Ureter (tissue), 1 donor: ENCODE results near the gene KCNK1. TPM values are rescaled to one million over a fixed set of nuclear protein-coding genes. Genes with fewer than 3 reads are reported as not detected.

Experiments
- DNase-seq: peaks from one replicate; pipeline ENCODE4 v3.0.0-alpha.2; 2020; ENCODE audit warnings: low spot score
- total RNA-seq: library from RNA; stranded (reverse); gene quantifications from one replicate; pipeline ENCODE4 v1.2.4, GENCODE V29; 2023
- donor health status: DM: yes; HTN: yes; CAD: no.

KCNK1 gene
- total RNA-seq: 6.9 TPM

DNA sequence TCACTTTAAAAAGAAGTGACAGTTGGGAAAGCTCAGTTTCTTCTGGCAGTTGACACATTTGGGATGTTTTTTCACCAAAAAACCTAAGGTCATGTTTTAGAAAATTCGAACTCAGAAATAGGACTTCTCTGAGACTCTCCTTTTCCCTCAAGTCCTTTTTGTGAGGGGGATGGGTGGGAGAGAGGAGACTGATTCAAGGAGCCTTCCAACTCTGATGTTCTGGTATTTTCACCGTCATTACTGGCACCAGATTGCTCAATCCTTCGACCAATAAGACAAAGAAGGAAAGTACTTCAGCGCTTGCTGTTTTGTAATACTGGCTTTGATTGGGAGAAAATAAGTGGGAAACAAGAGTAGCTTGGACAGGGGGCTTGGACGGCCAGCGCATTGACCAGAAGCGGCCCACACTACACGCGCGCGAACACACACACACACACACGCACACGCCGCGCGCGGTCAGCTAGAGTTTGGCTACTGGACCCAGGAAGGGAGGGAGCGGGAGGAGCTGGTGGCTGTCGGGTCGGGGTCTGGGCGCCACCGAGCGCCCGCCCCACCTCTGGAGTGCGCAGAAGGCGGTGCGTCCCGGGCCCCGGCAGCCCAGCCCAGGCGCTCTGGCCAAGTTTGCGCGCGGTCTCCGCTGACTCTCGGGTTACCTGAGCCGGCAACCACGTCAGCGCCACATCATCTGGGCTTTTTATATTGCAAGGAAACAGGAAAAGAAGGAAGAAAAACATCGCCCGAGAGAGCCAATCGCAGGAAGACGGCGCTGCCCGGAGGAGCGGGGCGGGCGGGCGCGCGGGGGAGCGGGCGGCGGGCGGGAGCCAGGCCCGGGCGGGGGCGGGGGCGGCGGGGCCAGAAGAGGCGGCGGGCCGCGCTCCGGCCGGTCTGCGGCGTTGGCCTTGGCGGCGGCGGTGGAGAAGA, at the start of gene KCNK1:
KCNK1 (plus strand) TSS at position 855 of the 921 bp plus-strand sequence; CDS start at position 921, 66 bp downstream.
- peak; percentile 50 for DNase-seq

DNA sequence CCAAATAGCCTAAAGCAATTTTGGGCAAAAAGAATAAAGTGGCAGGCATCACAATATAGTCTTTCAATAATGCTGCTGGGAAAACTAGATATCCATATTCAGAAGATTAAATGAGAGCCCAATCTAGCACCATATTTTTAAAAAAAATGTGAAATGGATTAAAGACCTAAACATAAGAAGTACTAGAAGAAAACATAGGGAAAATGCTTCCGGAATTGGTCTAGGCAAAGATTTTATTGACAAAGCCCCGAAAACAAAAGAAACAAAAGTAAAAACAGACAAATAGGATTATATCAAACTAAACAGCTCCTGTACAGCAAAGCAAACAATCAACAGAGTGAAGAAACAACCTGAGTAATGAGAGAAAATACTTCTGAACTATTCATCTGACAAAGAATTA, 48.6 kb upstream of the KCNK1 start:
- DNase-seq: no peak

DNA sequence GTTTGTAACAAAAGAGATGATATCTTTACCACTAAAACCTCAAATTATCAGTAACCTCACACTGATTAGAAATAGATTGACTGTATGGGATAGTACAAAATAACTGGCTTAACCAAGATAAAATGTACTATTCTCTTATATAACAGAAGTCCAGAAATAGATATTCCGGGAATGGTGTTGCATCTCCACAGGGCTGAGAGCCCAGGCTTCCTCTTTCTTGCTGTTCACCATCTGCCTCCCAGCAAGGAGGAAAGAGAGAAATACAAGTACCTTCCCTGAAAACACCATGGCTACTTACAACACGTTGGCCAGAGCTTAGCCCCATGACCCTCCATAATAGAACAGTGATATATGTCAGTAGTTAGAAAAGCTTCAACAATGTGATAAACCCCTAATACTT, 47.0 kb upstream of the KCNK1 start:
- no peak for DNase-seq

- DNase-seq: no peak
Measured at GRCh38 chr1:233569636-233570035, 44.3 kb upstream of the KCNK1 start.

- DNase-seq: no peak
Measured at GRCh38 chr1:233570216-233570615, 43.7 kb upstream of the KCNK1 start.

DNA sequence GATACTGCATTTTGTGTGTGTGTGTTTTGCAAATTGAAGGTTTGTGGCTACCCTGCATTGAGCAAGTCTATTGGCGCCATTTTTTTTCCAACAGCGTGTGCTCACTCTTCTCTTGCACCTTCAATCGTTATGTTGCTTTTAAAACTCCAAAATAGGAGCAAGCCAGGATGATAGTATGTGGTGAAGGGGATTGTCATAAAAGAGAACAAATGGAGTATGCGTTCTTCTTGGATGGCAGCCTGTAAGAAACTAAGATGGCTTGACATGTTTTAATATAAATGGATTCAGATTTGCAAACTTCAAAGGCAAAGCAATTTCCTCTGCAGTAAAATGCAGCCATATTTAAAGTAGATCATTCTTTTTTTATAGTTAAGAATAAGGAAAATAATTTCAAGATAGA, 43.2 kb upstream of the KCNK1 start:
- DNase-seq: no peak

DNA sequence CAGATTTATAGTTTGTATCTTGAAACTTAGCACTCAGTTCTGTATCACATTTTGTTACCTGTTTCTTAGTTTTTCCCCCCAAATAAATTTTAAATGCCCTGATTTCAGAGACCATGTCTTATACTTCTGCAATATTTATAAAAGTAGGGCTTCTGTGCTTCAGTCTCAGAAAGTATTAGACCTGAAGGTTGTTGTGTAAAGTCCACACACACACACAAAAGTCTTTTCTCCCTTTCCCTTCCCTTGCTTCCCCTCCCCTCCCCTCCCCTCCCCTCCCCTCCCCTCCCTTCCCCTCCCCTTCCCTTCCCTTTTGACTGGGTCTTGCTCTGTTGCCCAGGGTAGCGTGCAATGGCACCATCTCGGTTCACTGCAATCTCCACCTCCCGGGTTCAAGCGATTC, 41.0 kb upstream of the KCNK1 start:
- no peak for DNase-seq

GRCh38 chr1:233575450-233575849, 38.5 kb upstream of the KCNK1 start:
- no peak for DNase-seq

DNA sequence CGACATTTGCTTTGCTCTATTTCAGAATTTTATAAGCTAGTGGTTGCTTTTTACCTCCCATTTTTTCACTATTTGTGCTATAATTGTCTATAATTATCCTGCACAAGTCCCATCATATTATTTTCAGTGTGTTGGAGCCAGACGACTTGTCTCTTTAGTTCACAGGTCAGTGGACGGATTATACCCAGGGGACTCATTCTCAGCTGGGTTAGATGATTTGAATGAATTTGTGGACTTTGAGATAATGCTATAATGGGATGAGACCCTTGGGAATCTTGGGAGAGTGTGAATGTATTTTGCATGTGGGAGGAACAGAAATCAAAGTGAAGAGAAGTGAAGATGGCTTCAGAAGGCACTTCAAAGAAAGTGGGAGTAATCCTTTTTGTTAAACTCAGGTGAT, 31.5 kb upstream of the KCNK1 start:
- DNase-seq: no peak

DNA sequence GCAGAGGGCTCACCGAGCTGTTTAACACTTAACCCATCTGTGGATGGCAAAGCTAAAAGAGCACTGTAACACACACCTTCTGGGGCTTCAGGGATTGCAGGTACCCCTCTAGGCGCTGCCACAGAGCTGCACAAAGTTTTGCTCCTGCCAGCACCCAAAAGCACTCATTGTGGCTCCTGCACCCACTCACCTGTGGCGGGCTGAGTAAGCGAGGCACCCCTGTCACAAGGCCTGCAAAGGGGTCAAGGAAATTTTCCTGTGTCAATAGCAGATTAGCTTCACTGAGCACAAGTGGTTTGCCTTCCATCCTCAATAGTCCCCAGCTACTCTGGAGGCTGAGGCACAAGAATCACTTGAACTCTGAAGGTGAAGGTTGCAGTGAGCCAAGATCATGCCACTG, 29.5 kb upstream of the KCNK1 start:
- no peak for DNase-seq

GRCh38 chr1:233584931-233585330, 29.0 kb upstream of the KCNK1 start:
- DNase-seq: no peak

DNA sequence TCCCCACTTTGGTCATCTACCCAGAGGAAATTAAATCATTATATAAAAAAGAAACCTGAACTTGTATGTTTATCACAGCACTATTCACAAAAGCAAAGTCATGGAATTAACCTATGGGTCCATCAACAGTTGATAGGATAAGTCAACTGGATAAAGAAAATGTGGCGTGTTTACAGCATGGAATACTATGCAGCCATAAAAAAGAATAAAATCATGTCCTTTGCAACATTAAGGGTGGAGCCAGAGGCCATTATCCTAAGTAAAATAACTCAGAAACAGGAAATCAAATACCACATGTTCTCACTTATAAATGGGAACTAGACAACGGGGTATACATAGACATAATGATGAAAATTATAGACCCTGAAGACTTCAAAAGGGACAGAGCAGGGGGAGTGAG, 27.6 kb upstream of the KCNK1 start:
- no peak for DNase-seq

GRCh38 chr1:233587196-233587595, 26.7 kb upstream of the KCNK1 start:
- DNase-seq: no peak

- DNase-seq: no peak
Measured at GRCh38 chr1:233587958-233588799, 25.7 kb upstream of the KCNK1 start.

GRCh38 chr1:233597489-233597901, 16.4 kb upstream of the KCNK1 start:
- no peak for DNase-seq

GRCh38 chr1:233598891-233599541, 14.9 kb upstream of the KCNK1 start:
- no peak for DNase-seq

DNA sequence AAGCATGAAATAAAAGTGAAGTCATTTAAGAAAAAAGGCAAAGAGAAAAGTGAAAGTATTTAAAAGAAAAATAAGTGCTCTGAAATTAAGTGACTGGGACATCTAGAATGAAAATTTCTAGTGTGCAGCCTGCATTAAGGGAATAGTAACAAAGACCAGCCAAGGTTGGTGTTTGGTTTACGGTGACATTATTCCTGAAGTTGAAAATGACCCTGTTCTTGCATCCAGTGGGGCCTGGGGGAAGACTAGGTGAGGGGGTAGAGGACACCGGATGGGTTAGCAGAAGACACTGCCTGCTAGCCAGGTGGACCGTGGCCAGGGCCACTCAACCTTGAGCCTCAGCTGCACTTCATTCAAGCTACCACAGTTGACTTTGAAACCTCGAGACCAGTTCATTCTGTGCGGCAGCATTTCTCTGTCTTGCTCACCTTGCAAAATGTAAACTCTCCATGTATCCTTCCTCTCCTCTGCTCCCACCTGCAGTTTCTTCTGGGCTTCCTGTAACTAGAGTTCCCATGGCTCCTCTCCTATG, 14.3 kb upstream of the KCNK1 start:
- DNase-seq: no peak

DNA sequence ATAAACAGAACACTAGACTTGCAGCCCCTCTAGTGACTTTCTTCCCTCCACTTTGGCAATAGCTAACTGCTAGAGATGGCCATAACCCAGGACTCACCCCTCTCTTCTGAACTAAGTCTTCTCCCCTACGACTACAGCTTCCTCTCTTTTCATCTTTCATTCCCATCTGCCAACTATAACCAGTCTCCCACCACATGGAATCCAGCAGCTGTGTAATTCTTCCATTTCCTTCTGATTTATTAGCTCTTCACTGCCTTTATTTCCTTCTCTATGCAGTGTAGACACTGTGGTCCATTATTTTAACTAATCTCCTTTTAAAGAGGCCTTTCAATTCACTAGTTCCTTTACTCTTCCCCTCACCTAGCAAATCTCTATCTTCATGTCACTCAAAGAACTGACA, 13.4 kb upstream of the KCNK1 start:
- no peak for DNase-seq

DNA sequence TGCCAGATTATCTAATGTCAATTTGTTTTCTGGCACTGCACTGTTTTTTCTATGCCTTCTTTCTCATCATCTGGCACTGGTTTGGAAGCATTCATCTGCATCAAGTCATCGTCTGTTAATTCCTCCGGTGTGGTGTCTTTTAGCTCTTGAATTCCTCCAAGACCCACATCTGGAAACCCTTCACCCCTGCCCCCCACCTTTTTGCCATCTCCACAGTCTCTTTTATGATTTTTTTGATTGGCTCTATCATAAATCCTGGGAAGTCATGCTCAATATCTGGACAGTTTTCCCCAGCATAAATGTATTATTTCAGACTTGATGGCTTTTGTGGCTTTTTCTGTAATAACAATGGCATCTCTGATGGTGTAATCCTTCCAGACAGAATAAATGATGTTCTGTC, 10.4 kb upstream of the KCNK1 start:
- no peak for DNase-seq

DNA sequence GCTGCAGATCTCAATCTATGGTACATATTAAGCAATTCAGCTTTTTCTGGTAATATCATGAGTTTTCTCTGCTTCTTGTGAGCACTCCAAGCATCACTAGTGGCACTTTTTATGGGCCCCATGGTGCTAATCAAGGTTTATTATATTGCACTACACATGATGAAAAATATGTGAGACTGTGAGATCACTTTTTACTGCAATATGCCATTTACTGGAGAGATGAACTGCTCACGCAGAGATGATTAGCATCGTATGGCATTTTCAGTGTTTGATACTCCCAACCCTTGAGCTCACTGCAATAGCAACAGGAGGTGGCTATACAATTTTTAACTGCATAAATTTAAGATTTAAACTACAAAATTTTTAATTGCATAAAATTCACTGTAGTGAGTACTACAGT, 8.7 kb upstream of the KCNK1 start:
- no peak for DNase-seq

DNA sequence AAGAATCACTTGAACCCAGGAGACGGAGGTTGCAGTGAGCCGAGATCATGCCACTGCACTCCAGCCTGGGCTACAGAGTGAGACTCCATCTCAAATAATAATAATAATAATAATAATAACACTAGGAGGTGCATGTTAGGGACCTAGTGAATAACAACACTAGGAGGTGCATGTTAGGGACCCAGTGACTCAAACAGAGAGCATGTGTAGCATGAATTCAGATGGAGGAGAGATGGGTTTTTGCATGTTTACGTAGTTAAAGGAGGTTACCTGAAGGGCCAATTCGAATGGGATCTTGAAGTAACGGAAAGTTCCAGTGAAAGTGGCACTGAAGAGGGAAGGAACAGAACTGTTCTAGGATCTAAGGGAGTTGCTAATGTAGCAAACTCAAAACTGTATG, 7.1 kb upstream of the KCNK1 start:
- no peak for DNase-seq
